Suppressor macrophage treated with lipopolysaccharide for 4 hours (primary cell): ENCODE results near the gene C19orf12.

ENCODE experiments used
- DNase-seq: peaks from one replicate; pipeline ENCODE4 v3.0.0-alpha.2; 2020

Gene C19orf12

GRCh38 chr19:29694669-29695627 is 20.1 kb downstream of the C19orf12 start:
- DNase-seq: peak; percentile 87

DNA sequence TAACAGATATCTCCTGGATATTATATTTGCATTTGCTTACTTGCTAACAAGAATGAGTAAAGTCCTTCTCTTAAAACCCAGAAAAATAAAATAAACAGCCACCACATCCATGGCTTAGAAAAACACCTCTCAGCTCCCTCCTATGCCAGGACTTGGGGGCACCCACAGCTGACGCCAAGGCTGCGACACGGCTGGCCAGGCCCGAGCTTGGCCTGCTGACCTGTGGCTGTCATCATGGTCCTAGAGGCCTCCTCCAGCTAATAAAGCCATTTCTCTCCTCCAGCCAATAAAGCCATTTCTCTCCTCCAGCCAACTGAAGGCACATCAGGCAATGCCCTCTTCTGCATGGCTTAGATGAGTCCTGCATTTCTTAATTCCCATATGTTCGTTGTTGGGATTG is 20.9 kb downstream of the C19orf12 start:
- DNase-seq: no peak

- peak; percentile 55 for DNase-seq
Measured at GRCh38 chr19:29690842-29691241, 24.2 kb downstream of the C19orf12 start.

DNA sequence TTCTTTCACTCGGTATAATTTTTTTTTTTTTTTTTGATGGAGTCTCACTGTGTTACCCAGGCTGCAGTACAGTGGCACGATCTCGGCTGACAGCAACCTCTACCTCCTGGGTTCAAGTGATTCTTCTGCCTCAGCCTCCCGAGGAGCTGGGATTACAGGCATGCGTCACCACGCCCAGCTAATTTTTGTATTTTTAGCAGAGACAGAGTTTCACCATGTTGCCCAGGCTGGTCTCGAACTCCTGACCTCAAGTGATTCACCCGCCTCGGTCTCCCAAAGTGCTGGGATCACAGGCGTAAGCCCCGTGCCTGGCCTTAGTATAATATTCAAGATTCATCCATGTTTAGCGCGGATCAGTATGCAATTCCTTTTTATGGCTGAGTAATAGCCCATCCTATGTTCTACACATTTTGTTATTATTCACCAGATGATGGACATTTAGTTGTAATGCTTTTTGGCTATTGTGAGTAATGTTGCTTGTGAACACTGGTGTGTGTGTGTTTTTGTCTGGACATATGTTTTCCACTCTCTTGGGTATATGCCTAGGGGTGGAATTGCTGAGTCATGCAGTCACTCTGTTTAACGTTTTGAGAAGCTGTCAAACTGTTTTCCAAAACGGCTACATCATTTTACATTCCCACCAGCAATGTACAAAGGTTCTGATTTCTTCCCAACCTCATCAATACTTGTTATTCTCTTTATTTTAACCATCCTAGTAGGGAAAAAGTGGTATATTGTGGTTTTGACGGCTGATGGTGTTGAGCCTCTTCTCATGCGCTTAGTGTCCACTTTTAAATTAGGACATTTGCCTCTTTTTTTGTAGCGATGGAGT is 26.9 kb downstream of the C19orf12 start:
- DNase-seq: no peak

GRCh38 chr19:29687244-29687896 is 27.7 kb downstream of the C19orf12 start:
- peak; percentile 56 for DNase-seq

DNA sequence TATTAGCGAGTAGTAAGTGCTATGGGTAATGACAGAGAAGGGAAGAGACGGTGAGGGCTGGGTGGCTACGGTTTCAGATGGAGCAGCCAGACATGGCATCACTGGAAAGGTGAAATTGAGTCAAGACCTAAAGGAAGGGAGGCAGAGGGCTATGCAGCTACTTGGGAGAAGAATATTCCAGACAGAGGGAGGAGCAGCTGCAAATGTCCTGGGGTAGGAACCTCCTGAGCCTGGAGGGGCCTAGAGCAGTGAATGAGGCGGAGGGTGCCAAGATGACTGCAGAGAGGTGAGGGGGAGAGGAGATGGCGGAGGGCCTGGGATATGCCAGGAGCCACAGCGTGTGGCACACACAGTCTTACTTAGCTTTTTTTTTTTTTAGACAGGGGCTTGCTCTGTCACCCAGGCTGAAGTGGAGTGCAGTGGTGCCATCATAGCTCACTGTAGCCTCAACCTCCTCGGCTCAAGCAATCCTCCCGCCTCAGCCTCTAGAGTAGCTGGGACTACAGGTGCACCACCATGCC is 28.7 kb downstream of the C19orf12 start:
- DNase-seq: no peak

- DNase-seq: no peak
Measured at GRCh38 chr19:29685326-29685725, 29.7 kb downstream of the C19orf12 start.

DNA sequence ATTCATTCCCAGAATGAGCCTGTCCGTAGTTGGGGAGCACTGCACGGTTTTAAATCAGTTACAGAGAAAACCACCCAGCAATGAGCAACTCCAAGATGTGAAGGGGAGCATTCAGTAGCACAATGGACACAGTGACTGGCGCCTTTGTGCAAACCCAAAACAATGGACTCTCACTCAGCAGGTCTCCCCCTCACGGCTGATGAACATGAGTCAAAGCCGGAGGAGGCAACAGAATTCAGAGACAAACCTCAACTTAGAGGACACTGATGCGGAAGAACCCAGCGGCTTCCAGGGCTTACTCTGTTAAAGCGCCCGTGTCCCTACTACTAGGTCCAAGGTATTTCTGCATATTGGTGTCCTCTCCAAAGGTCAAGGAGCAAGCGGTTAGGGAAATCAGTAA is 32.1 kb downstream of the C19orf12 start:
- no peak for DNase-seq

GRCh38 chr19:29682236-29682895 is 32.7 kb downstream of the C19orf12 start:
- no peak for DNase-seq

DNA sequence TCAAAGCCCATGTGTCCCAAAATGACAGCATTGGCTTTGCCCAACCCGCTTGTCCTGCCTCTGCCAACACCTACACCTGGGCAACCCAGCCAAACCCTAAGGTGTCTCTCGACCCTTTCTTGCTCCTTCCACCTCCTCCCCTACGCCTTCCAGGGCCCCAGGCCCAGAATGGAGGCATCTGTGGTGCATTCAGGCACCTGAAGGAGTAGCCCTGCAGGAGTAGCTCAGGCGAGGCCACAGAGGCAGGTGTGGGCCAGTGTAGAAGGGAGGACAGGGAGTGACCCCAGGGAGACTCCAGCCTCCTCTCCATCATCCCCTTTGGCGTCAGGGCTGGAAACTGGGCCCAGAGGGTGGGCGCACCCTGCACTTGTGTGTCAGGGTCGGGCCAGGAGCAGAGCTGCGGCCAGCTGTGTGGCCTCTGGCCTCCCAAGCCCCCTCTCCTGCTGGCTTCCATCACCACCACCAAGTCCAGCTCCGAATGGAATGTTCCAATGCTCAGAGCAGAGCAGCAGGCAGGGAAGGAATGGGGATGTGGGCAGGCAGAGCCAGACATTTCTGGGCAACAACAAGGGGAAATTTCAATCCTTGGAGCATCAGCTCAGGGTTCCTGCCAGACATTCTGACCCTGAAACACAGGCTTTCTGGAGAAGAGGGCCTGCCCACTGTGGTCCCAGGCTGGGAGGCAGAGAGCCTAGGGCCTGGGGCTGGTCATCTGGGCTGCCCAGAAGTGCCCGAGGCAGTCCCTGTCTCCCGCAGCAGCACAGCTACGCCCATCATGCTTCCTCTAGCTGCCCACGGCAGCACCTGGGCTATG is 33.4 kb downstream of the C19orf12 start:
- DNase-seq: no peak

- no peak for DNase-seq
Measured at GRCh38 chr19:29680937-29681336, 34.1 kb downstream of the C19orf12 start.

DNA sequence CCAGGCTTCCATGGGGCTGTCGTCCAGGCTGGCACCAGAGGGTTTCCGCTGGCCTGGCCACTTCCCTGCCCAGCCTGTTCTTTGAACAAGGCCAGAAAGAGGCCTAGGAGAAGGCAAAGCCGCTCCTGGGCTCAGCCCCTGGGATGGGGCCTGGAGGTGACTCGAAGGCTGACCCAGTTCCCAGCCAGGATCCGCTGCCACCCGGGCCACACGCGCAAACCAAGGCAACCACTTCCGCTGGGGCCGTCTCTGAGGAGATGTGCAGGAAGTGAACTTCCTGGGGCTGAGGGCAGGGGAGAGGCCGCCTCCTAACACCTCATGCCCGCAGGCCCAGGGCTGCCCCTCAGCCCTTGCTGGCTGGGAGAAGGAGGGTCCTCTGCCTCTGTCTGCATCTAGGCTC is 34.6 kb downstream of the C19orf12 start:
- peak; percentile 30 for DNase-seq

DNA sequence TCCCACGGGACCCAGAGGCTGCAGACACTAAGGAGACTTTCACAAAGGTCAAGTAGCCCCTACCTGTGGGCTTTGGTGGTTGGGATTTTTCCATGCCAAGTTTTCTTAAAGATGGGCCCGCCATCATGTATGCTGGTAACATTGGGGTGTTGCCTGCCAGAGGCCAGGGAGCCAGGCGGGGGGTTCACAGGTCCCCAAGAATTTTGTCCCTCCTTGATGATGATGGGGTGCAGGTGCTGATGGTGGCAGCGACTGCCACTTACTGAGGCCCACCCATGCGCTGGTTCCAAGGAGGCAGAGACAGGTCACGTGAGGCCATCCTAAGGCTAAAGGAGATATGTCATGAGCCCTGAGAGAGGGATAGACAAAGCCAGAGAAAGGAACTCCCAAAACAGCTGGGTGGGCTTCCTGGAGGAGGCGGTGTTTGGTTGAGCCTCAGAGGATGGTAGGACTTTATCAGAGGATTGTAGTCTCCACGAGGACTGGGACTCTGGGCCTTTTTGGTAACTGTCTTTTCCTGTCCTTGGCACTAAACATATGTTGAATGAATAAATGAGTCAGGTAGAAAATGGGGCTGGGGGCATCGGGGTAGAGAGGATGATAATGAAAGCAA is 35.4 kb downstream of the C19orf12 start:
- no peak for DNase-seq

DNA sequence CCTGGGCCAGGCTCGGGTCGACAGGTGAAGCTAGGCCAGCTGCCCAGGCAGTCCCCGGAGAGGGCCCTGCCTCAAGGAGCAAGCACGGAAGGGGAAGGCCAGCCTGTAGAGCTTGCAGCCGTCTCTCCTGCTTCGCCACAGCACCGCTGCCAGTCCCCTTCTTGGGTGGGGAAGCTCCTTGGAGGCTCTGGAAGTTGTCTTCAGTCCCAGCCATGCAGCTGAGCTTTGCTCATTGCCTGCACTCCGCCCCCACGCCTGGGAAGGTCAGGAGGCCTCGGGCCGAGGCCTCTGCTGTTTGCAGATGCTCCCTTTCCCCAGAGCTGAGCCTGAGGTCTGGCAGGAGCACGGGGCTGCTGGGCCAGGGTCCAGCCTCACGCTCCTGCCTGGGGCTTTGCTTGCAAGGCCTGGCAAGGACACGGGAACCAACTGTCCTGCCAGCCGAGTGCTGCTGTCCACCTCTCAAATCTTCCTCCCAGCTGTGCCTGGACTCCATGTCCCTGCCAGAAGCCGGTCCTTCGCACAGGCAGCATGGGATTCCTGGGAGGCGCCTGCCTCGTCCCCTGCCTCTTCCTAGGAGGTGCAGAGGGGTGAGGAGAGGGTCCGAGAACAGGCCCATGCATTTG is 36.5 kb downstream of the C19orf12 start:
- no peak for DNase-seq

GRCh38 chr19:29677001-29677817 is 37.9 kb downstream of the C19orf12 start:
- no peak for DNase-seq

DNA sequence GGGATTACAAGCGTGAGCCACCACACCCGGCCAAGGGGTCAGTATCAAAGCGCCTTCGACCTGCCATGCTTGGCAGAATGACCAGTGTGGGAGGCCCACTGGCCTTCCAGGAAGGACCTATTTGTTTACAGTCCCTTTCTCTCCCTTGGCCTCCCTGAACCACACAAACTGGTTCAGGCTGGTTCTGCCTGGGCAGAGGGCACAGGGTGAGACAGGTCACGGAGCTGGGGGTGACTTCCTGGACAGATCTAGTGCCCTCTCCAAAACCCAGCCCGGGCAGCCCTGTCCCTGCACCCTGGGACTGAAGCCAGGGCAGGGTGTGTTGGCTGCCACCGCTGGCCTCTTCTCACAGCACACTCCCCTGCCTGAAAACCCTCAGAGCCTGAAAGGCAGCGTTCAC is 38.5 kb downstream of the C19orf12 start:
- no peak for DNase-seq

DNA sequence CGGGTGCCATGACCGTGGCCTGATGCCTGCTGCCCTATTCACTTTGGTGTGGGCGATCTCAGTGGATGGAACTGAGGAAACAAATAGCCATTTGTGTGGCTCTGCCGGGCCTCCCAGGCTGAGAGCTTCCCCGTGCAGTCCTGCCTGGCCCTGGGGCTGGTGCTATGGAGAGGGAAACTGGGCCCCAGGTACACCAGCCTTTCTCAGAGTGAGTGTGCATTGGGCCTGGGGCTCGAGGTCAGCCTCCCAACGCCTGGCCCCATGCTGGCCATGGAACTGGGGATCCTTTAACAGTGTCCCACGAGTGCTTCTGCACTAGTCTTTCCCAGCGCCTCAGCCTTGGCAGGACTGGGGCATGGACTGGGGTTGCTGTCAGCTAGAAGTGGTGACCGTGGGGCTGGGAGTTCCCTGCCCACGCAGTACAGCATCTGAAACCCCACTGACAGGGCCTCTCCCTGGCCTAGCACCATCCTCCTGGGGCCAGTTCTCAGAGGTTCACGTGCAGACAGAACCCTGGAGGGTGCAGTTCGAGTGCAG is 39.3 kb downstream of the C19orf12 start:
- no peak for DNase-seq

- no peak for DNase-seq
Measured at GRCh38 chr19:29675120-29675649, 39.9 kb downstream of the C19orf12 start.
